Stomach (tissue), 4 donors: ENCODE data around the gene DNASE1L3.

Experiments
- CTCF ChIP-seq, 7 experiments: fragments of 450-650 bp in 4 of 7; fragments of 200-600 bp in 3 of 7; sonication (generic) in 3 of 7; IDR thresholded peaks; one replicate each; pipeline ENCODE4 v1.5.1; 2016 to 2019; ENCODE audit warnings: antibody characterized with exemption in 7 of 7, control low read depth in 2 of 7, mild to moderate bottlenecking in 1 of 7
- EP300 ChIP-seq: sonication (generic); formaldehyde crosslinking; IDR thresholded peaks from one replicate; pipeline ENCODE4 v1.6.1; 2017; ENCODE audit warnings: antibody characterized with exemption
- POLR2AphosphoS5 ChIP-seq, 3 donors: sonication (generic); formaldehyde crosslinking; IDR thresholded peaks; one replicate each; pipeline ENCODE4 v1.6.1; 2016; ENCODE audit warnings: antibody characterized with exemption in 3 of 3

DNA sequence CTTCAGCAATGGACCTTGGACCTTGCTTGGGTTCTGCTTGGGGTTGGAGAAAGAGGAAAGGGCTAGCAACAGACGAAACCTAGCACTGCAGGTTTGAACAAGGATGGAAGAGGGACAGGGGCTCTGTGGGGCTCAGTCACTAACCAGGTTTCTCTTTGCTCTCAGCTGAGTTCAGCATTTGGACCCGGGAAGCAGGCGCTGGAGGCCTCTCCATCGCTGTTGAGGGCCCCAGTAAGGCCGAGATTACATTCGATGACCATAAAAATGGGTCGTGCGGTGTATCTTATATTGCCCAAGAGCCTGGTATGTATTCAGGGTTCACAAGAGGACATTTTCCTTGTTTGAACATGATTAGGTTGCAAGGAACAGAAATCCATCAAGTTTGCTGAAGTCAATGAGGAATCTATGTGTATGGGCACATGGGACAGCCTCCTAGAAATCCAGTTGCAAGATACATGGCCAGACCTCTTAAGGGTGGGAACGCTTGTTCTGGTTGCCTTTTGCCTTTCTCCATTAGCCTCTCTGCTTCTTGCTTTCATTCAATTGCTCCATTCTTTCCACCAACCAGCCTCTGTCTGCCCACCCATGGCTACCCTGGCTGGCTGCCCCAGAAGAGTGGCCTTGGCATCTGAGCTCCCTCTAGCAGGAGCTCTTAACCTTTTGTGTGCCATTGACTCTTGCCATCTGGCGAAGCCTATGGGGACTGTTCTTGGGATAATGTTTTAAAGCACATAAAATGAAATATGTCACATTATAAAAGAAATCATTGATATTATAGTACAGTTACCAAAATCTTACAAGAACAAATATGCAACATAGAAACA is 55.9 kb downstream of the DNASE1L3 start:
- TF ChIP-seq POLR2AphosphoS5 (IDR thresholded peaks at IDR 0.05) (no peak), CTCF (IDR thresholded peaks at IDR 0.05) (no peak), EP300 (no peak)
